CD8-positive, alpha-beta memory T cell (primary cell): ENCODE measurements around the gene AP5M1. TPM values are rescaled to one million over a fixed set of nuclear protein-coding genes. Genes with fewer than 3 reads are reported as not detected.
A peak's percentile ranks its signal among the peaks of the same experiment; 100 is the strongest.

Experiments used
- CTCF ChIA-PET: fragments of 350-600 bp; sonication (Branson Sonifier 250); formaldehyde crosslinking; loops from one replicate; lab custom pipeline; 2021; ENCODE audit warnings: antibody characterized with exemption; lab: Charles Lee
- POLR2A ChIA-PET: fragments of 350-600 bp; sonication (Branson Sonifier 250); formaldehyde crosslinking; loops from one replicate; lab custom pipeline; 2021; ENCODE audit warnings: antibody characterized with exemption; lab: Charles Lee
- DNase-seq, 5 donors: peaks; one replicate each; pipeline versions ENCODE4 v3.0.0 to v3.0.0-alpha.2; 2020 to 2022; ENCODE audit warnings: mixed read lengths in 1 of 5
- H3K27ac ChIP-seq: one replicate; pipeline ENCODE4 v1.7.0; 2013; ENCODE audit warnings: low read depth, mild to moderate bottlenecking, low read length, moderate library complexity
- H3K27me3 ChIP-seq: 2 replicates; pipeline ENCODE4 v1.7.0; 2013; ENCODE audit warnings: low read length, mild to moderate bottlenecking; ENCODE audit not compliant: insufficient read depth, poor library complexity, severe bottlenecking
- H3K36me3 ChIP-seq: 2 replicates; pipeline ENCODE4 v1.7.0; 2013; ENCODE audit warnings: mild to moderate bottlenecking, low read length, moderate library complexity; ENCODE audit not compliant: insufficient read depth
- H3K4me1 ChIP-seq: 2 replicates; pipeline ENCODE4 v1.7.0; 2013; ENCODE audit warnings: mild to moderate bottlenecking, low read length, moderate library complexity; ENCODE audit not compliant: insufficient read depth
- H3K4me3 ChIP-seq: 2 replicates; pipeline ENCODE4 v1.7.0; 2013; ENCODE audit warnings: mild to moderate bottlenecking, low read length
- H3K9me3 ChIP-seq: 2 replicates; pipeline ENCODE4 v1.7.0; 2013; ENCODE audit warnings: mild to moderate bottlenecking, low read length
- H3K27ac Mint-ChIP-seq, 8 donors: one replicate each; pipeline ENCODE4 v1.8.0; 2020 to 2021; ENCODE audit warnings: mixed read lengths in 8 of 8, mild to moderate bottlenecking in 6 of 8, inconsistent platforms in 3 of 8, moderate library complexity in 3 of 8
- H3K27me3 Mint-ChIP-seq, 2 donors: one replicate each; pipeline ENCODE4 v1.8.0; 2020 to 2021; ENCODE audit warnings: mixed read lengths in 2 of 2, mild to moderate bottlenecking in 1 of 2, moderate library complexity in 1 of 2
- H3K36me3 Mint-ChIP-seq, 3 donors: one replicate each; pipeline ENCODE4 v1.8.0; 2020 to 2021; ENCODE audit warnings: mixed read lengths in 3 of 3, inconsistent platforms in 1 of 3, mild to moderate bottlenecking in 1 of 3
- H3K4me1 Mint-ChIP-seq, 3 donors: one replicate each; pipeline ENCODE4 v1.8.0; 2020 to 2021; ENCODE audit warnings: mixed read lengths in 3 of 3, inconsistent platforms in 1 of 3, mild to moderate bottlenecking in 1 of 3
- H3K4me3 Mint-ChIP-seq, 7 donors: one replicate each; pipeline ENCODE4 v1.8.0; 2020 to 2021; ENCODE audit warnings: mixed read lengths in 7 of 7, mild to moderate bottlenecking in 6 of 7, moderate library complexity in 4 of 7, inconsistent platforms in 2 of 7
- H3K9me3 Mint-ChIP-seq, 5 donors: one replicate each; pipeline ENCODE4 v1.8.0; 2020 to 2022; ENCODE audit warnings: mixed read lengths in 5 of 5, mild to moderate bottlenecking in 3 of 5, moderate library complexity in 2 of 5, inconsistent platforms in 1 of 5
- polyA plus RNA-seq: library from polyadenylated mRNA; unstranded; fragments of 300-500 nt; fragmentation: Illumina TruSeq; gene quantifications from one replicate; pipeline ENCODE4 v1.2.3, GENCODE V29; 2021
- total RNA-seq, 2 experiments: library from RNA; stranded (reverse); gene quantifications; one replicate each; pipeline ENCODE4 v1.2.3, GENCODE V29; 2021

Gene AP5M1
- total and polyA plus RNA-seq, 3 experiments from 2014 or later = 40.9 to 44.2 (median 42.4) TPM

GRCh38 chr14:57293866-57294837 is 25.4 kb downstream of the AP5M1 start:
- H3K4me1 ChIP-seq = no peaks in the 10 kb centered on the region
- H3K9me3 Mint-ChIP-seq = no peaks in the 10 kb centered on the region
- H3K27ac Mint-ChIP-seq = no peak overlapping the region
- H3K27me3 ChIP-seq = no peaks in the 10 kb centered on the region
- CTCF ChIA-PET = interaction anchor here (1.7 kb wide), 1 partner anchor 803 kb away, joined by 4 read pairs; no protein-coding TSS in a partner anchor
- POLR2A ChIA-PET = no interaction called here
- H3K9me3 ChIP-seq = no peaks in the 10 kb centered on the region
- no peak overlapping the region for H3K4me3 ChIP-seq
- H3K4me3 Mint-ChIP-seq = no peak overlapping the region
- peaks cover 0 to 31% (median under 1%) of the 10 kb centered on the region in 3 donors for H3K36me3 Mint-ChIP-seq
- H3K27me3 Mint-ChIP-seq = no peaks in the 10 kb centered on the region
- no peak overlapping the region for H3K27ac ChIP-seq
- DNase-seq = no peak
- no peaks in the 10 kb centered on the region for H3K4me1 Mint-ChIP-seq
- H3K36me3 ChIP-seq = no peaks in the 10 kb centered on the region

GRCh38 chr14:57295239-57295638 is 26.5 kb downstream of the AP5M1 start:
- no peak overlapping the region for H3K27ac Mint-ChIP-seq
- no peaks in the 10 kb centered on the region for H3K27me3 ChIP-seq
- no peak overlapping the region for H3K4me3 ChIP-seq
- no peaks in the 10 kb centered on the region for H3K4me1 Mint-ChIP-seq
- no peaks in the 10 kb centered on the region for H3K27me3 Mint-ChIP-seq
- peaks cover 0 to 21% (median 0%) of the 10 kb centered on the region in 3 donors for H3K36me3 Mint-ChIP-seq
- DNase-seq = no peak
- no peaks in the 10 kb centered on the region for H3K4me1 ChIP-seq
- H3K9me3 Mint-ChIP-seq = no peaks in the 10 kb centered on the region
- H3K4me3 Mint-ChIP-seq = no peak overlapping the region
- ChIA-PET CTCF (no interaction called here), POLR2A (no interaction called here)
- no peaks in the 10 kb centered on the region for H3K9me3 ChIP-seq
- H3K36me3 ChIP-seq = no peaks in the 10 kb centered on the region
- no peak overlapping the region for H3K27ac ChIP-seq

GRCh38 chr14:57297852-57298251 is 29.1 kb downstream of the AP5M1 start:
- Mint-ChIP-seq H3K27ac (no peak overlapping the region), H3K9me3 (no peaks in the 10 kb centered on the region), H3K36me3 (peaks cover 0 to 2% (median 0%) of the 10 kb centered on the region in 3 donors), H3K4me1 (no peaks in the 10 kb centered on the region), H3K27me3 (no peaks in the 10 kb centered on the region), H3K4me3 (no peak overlapping the region)
- H3K4me3 ChIP-seq = no peak overlapping the region
- DNase-seq = no peak
- POLR2A ChIA-PET = no interaction called here
- CTCF ChIA-PET = no interaction called here
- H3K9me3 ChIP-seq = no peaks in the 10 kb centered on the region
- no peaks in the 10 kb centered on the region for H3K4me1 ChIP-seq
- no peaks in the 10 kb centered on the region for H3K27me3 ChIP-seq
- no peak overlapping the region for H3K27ac ChIP-seq
- no peaks in the 10 kb centered on the region for H3K36me3 ChIP-seq

- H3K9me3 Mint-ChIP-seq = no peaks in the 10 kb centered on the region
- no peaks in the 10 kb centered on the region for H3K36me3 Mint-ChIP-seq
- H3K27ac Mint-ChIP-seq = peak overlapping the region in 1 of 8 donors; percentile 47
- no peak overlapping the region for H3K4me3 Mint-ChIP-seq
- Histone ChIP-seq H3K4me1 (no peaks in the 10 kb centered on the region), H3K9me3 (no peaks in the 10 kb centered on the region), H3K36me3 (no peaks in the 10 kb centered on the region), H3K4me3 (no peak overlapping the region), H3K27me3 (no peaks in the 10 kb centered on the region), H3K27ac (no peak overlapping the region)
- CTCF ChIA-PET = no interaction called here
- peaks cover 2 to 9% of the 10 kb centered on the region in 2 donors for H3K27me3 Mint-ChIP-seq
- no peak for DNase-seq
- H3K4me1 Mint-ChIP-seq = no peaks in the 10 kb centered on the region
- POLR2A ChIA-PET = no interaction called here
Measured at GRCh38 chr14:57299511-57299910, 30.7 kb downstream of the AP5M1 start.

- H3K4me1 ChIP-seq = no peaks in the 10 kb centered on the region
- H3K4me3 ChIP-seq = no peak overlapping the region
- no peak overlapping the region for H3K27ac ChIP-seq
- H3K27me3 Mint-ChIP-seq = peaks cover 9 to 42% of the 10 kb centered on the region in 2 donors
- no peak overlapping the region for H3K4me3 Mint-ChIP-seq
- no peaks in the 10 kb centered on the region for H3K9me3 Mint-ChIP-seq
- no peaks in the 10 kb centered on the region for H3K9me3 ChIP-seq
- peaks cover 4% of the 10 kb centered on the region for H3K27me3 ChIP-seq
- DNase-seq = no peak
- CTCF ChIA-PET = interaction anchor here (1.3 kb wide), 1 partner anchor 14 kb away, joined by 3 read pairs; no protein-coding TSS in a partner anchor
- no peaks in the 10 kb centered on the region for H3K4me1 Mint-ChIP-seq
- POLR2A ChIA-PET = no interaction called here
- no peaks in the 10 kb centered on the region for H3K36me3 ChIP-seq
- H3K27ac Mint-ChIP-seq = no peak overlapping the region
- H3K36me3 Mint-ChIP-seq = no peaks in the 10 kb centered on the region
Measured at GRCh38 chr14:57302883-57303282, 34.1 kb downstream of the AP5M1 start.

GRCh38 chr14:57314396-57315089 is 45.8 kb downstream of the AP5M1 start:
- peak overlapping the region in 1 of 8 donors; percentile 22 for H3K27ac Mint-ChIP-seq
- no peak for DNase-seq
- Histone ChIP-seq H3K27me3 (no peaks in the 10 kb centered on the region), H3K27ac (no peak overlapping the region), H3K9me3 (no peaks in the 10 kb centered on the region), H3K4me1 (no peaks in the 10 kb centered on the region), H3K4me3 (no peak overlapping the region), H3K36me3 (no peaks in the 10 kb centered on the region)
- CTCF ChIA-PET = interaction anchor here (1.1 to 1.5 kb wide), 2 partner anchors 823 to 825 kb away, joined by 3 to 4 read pairs; no protein-coding TSS in a partner anchor
- no peak overlapping the region for H3K4me3 Mint-ChIP-seq
- H3K9me3 Mint-ChIP-seq = no peaks in the 10 kb centered on the region
- POLR2A ChIA-PET = no interaction called here
- H3K4me1 Mint-ChIP-seq = peaks cover 0 to 4% (median 4%) of the 10 kb centered on the region in 3 donors
- peaks cover 0 to 17% of the 10 kb centered on the region in 2 donors for H3K27me3 Mint-ChIP-seq
- H3K36me3 Mint-ChIP-seq = no peaks in the 10 kb centered on the region

GRCh38 chr14:57317248-57317833 is 48.6 kb downstream of the AP5M1 start:
- no peaks in the 10 kb centered on the region for H3K36me3 ChIP-seq
- H3K4me1 ChIP-seq = no peaks in the 10 kb centered on the region
- DNase-seq = peak; percentile 54 to 75 (median 60)
- no peaks in the 10 kb centered on the region for H3K27me3 ChIP-seq
- no peaks in the 10 kb centered on the region for H3K9me3 ChIP-seq
- Mint-ChIP-seq H3K36me3 (no peaks in the 10 kb centered on the region), H3K27ac (no peak overlapping the region), H3K27me3 (peaks cover 0 to 18% of the 10 kb centered on the region in 2 donors), H3K4me1 (peaks cover 0 to 4% (median 4%) of the 10 kb centered on the region in 3 donors), H3K4me3 (no peak overlapping the region), H3K9me3 (no peaks in the 10 kb centered on the region)
- no peak overlapping the region for H3K27ac ChIP-seq
- ChIA-PET POLR2A (no interaction called here), CTCF (interaction anchor here (0.7 to 1.3 kb wide), 3 partner anchors 15 to 827 kb away, joined by 3 to 8 read pairs (median 5); no protein-coding TSS in a partner anchor)
- H3K4me3 ChIP-seq = no peak overlapping the region
